Measurements from ENCODE around the gene VTI1A.
"Not testable (repeated sequence)": the region's sequence is repeated elsewhere in the genome, so short reads cannot be mapped to it uniquely, and the experiment has no call there.

Gene VTI1A

GRCh38 chr10:112590786-112591185 lies 143.8 kb downstream of the VTI1A start:
- DNase-seq, result not testable (repeated sequence)

- no peak for DNase-seq
These were observed 146.0 kb downstream of the VTI1A start for GRCh38 chr10:112593023-112593422.

GRCh38 chr10:112601214-112602090 lies 154.4 kb downstream of the VTI1A start:
- no peak for DNase-seq

- DNase-seq, result no peak
These were observed 156.0 kb downstream of the VTI1A start for GRCh38 chr10:112603062-112603461.

GRCh38 chr10:112605063-112605462 lies 158.0 kb downstream of the VTI1A start:
- DNase-seq, result no peak

GRCh38 chr10:112607506-112607905 lies 160.5 kb downstream of the VTI1A start:
- no peak for DNase-seq

- DNase-seq, result no peak
These were observed 166.6 kb downstream of the VTI1A start for GRCh38 chr10:112613620-112614019.

- no peak for DNase-seq
These were observed 167.1 kb downstream of the VTI1A start for GRCh38 chr10:112614072-112614471.

- no peak for DNase-seq
These were observed 167.6 kb downstream of the VTI1A start for GRCh38 chr10:112614586-112614985.

- DNase-seq, result no peak
These were observed 168.3 kb downstream of the VTI1A start for GRCh38 chr10:112615269-112615668.

- DNase-seq, result no peak
These were observed 169.6 kb downstream of the VTI1A start for GRCh38 chr10:112616647-112617046.

GRCh38 chr10:112618814-112619213 lies 171.8 kb downstream of the VTI1A start:
- no peak for DNase-seq

GRCh38 chr10:112619556-112619955 lies 172.5 kb downstream of the VTI1A start:
- no peak for DNase-seq

- no peak for DNase-seq
These were observed 175.8 kb downstream of the VTI1A start for GRCh38 chr10:112622786-112623185.

GRCh38 chr10:112624546-112625048 lies 177.6 kb downstream of the VTI1A start:
- DNase-seq, result no peak

- no peak for DNase-seq
These were observed 182.1 kb downstream of the VTI1A start for GRCh38 chr10:112628951-112629609.

- DNase-seq, result no peak
These were observed 184.7 kb downstream of the VTI1A start for GRCh38 chr10:112631501-112632400.

- no peak for DNase-seq
These were observed 187.2 kb downstream of the VTI1A start for GRCh38 chr10:112634096-112634830.

- no peak for DNase-seq
These were observed 190.9 kb downstream of the VTI1A start for GRCh38 chr10:112637901-112638300.

GRCh38 chr10:112639298-112639697 lies 192.3 kb downstream of the VTI1A start:
- DNase-seq, result no peak

- DNase-seq, result no peak
These were observed 193.6 kb downstream of the VTI1A start for GRCh38 chr10:112640638-112641037.

- DNase-seq, result no peak
These were observed 196.7 kb downstream of the VTI1A start for GRCh38 chr10:112643600-112644264.

All from right hindlimb (tissue), 1 donor.